OCI-LY3 (cell line): Measurements from ENCODE around the gene WDFY1.

ENCODE experiments used
- EZH2phosphoT487 ChIP-seq: fragments of 200-600 bp; shearing (Covaris generic); IDR thresholded peaks from 2 replicates; pipeline ENCODE4 v1.6.1; 2018; ENCODE audit warnings: antibody characterized with exemption, mixed run types, low read depth
- TF ChIP-seq, protein P1 (sequence below): fragments of 200-600, 300-600 bp; sonication (generic); IDR thresholded peaks from 2 replicates; pipeline ENCODE4 v1.5.1; 2014; ENCODE audit warnings: antibody characterized with exemption, low read length, low read depth

- TF ChIP-seq, protein P1, sequence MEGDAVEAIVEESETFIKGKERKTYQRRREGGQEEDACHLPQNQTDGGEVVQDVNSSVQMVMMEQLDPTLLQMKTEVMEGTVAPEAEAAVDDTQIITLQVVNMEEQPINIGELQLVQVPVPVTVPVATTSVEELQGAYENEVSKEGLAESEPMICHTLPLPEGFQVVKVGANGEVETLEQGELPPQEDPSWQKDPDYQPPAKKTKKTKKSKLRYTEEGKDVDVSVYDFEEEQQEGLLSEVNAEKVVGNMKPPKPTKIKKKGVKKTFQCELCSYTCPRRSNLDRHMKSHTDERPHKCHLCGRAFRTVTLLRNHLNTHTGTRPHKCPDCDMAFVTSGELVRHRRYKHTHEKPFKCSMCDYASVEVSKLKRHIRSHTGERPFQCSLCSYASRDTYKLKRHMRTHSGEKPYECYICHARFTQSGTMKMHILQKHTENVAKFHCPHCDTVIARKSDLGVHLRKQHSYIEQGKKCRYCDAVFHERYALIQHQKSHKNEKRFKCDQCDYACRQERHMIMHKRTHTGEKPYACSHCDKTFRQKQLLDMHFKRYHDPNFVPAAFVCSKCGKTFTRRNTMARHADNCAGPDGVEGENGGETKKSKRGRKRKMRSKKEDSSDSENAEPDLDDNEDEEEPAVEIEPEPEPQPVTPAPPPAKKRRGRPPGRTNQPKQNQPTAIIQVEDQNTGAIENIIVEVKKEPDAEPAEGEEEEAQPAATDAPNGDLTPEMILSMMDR, result no peak
- no peak for TF ChIP-seq EZH2phosphoT487
These were observed 12.0 kb downstream of the WDFY1 start for GRCh38 chr2:223932816-223933800.
